AG08395 (cell line): ENCODE results near the gene TTYH1.
A peak's percentile ranks its signal among the peaks of the same experiment; 100 is the strongest.
"Not testable (repeated sequence)": the region's sequence is repeated elsewhere in the genome, so short reads cannot be mapped to it uniquely, and the experiment has no call there.

ENCODE experiments used
- DNase-seq: peaks from one replicate; pipeline ENCODE4 v3.0.0; 2012; ENCODE audit warnings: mixed read lengths, low spot score

Gene TTYH1

DNA sequence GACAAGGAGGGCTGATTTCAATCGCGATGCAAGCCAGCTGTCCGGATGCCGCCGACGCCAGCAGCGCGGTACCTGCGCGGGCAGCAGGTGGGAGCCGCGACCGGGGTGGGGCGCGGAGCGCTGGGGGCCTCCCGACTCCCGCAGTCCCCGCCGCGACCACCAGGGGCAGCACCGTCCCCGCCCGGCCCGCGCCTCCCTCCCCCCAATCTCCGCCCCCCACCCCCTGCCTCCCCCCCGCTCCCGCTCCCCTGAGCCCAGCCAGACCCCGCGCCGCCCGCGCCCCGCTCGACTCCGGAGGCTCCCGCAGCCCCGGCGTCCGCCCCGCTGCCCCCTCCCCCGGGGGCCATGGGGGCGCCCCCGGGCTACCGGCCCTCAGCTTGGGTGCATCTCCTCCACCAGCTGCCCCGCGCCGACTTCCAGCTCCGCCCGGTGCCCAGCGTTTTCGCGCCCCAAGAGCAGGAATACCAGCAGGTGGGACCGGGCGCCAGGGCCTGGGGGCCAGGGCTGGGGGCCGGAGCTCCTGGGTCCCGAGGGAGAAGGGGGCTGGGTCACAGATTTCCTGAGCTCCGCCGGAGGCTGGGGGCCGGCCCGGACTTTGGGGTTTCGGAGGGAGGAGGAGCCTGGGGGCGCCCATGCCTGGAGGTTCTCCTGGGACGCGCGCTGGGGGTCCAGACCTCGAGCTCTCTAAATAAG is at the start of gene TTYH1:
TTYH1 (plus strand) TSS at position 257 of the 693 bp plus-strand sequence; CDS start at position 346, 89 bp downstream.
- no peak for DNase-seq

DNA sequence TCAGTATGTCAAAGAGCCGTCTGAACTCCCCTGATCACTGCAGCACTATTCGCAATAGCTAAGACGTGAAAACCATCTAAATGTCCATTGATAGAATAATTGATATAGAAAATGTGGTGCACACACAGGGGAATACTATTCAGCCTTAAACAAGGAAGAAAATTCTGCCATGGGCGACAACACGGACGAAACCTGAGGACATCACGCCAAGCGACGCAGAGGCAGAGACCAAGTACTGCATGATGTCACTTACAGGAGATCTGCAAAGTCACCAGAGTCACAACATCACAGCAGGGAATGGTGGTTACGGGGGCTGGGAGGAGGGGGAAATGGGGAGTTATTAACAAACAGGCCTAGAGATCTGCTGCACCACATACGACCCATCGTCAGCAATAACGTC is 49.5 kb upstream of the TTYH1 start:
- DNase-seq: not testable (repeated sequence)

DNA sequence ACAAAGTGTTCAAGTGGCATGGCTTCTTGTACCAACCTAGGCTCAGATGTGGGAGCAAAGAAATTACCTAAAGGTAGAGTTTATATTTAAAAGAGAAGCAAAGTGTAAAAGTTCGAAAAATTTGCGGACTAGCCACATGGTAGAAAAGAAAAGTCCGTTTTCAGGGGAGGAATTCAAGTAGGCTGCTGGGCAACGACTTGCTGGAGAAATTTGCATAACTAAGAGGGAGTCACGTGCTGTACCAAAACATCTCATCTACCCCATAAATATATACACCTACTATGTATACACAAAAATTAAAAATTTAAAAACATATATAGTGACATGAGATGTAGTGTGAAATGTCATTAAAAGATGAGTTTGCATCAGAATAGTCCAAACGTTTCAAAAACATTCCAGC is 48.5 kb upstream of the TTYH1 start:
- DNase-seq: no peak

DNA sequence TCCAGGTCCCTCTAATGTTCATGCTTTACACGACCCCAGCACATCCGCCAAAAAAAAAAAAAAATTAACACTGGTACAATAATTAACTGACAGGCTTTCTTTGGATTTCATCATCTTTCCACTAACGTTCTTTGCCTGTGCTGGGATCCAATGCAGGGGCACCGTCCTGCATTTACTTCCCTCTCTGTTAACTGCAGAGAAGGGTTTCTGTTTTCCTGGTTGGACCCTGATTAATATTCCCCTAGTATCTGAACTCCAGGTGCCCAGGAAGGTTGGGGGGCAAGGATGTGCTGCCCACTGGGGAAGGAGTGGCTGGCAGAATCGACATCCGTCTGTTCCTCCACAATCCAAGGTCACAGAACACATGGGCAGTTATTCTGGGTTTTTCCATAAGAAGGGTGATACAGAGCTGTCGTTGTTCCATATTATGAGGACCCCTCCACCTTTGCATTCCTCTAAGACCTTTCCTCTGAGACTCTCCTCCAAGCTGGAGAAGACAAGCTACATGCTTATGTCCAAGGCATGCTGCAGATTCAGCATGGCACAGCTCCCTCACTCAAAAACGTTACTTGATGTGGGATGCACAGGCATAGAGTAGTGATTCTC is 46.1 kb upstream of the TTYH1 start:
- DNase-seq: no peak

DNA sequence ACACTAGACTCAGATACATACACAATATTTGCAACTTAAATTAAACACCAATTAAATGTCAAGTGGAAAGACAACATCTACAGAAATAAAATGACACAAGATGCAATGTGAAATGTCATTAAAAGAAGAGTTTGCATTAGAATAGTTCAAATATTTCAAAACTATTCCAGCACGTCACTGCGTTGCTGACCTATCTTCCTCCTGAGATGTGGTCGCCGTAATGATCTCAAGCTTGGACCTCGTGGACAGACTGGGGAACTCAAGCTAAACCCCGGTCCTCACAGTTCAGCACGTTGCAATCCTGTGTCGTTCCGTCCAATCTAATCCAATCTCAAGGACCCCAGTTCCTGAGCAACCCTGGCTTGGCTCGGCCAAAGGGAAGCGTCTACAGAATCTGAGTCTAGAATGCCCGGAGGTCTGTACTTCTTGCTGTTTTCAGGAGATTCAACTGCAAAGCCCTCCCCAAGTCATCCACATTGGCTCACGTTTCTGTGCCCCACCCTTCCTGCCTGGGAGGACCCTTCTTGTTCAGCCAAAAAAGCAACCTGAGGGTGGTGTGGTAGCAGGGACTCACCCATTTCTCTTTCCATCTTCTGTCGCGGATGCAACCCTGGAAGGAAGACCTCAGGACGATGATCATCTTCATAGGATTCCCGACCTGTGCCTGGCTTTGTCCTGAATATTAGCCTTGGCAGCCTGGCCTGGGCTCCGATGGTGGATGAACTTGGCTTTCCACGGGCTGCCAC is 45.4 kb upstream of the TTYH1 start:
- DNase-seq: not testable (repeated sequence)

DNA sequence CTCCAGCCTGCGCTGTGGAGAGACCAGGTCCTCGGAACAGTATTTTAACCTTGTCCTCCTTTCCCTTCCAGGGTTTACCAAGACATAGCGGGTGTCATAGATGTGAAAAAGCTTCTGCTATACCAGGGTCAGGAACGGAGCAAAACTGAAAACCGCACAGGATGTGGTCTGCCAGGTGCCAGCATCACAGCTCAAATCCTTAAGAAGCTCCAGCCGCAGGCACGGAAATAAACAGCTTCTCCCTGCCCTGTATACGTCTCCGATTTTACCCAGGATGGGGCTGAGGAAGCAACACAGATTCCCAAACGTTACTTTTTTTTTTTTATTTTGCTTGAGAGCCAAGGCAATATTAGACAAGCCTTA is 44.8 kb upstream of the TTYH1 start:
- DNase-seq: not testable (repeated sequence)

DNA sequence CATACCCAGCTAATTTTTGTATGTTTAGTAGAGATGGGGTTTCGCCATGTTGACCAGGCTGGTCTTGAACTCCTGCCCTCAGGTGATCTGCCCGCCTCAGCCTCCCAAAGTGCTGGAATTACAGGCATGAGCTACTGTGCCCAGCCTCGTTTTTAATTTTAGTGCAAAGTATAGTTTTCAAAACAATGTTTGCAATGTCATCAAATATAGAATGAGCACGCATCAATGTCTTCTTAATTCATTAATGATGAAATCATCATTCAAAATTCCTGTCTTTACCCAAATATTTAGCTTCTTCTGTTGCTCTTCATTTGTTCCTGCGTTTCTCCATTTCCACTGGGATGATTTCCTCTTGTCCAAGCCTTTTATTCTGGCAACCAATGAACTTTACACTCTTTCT is 43.8 kb upstream of the TTYH1 start:
- DNase-seq: not testable (repeated sequence)

DNA sequence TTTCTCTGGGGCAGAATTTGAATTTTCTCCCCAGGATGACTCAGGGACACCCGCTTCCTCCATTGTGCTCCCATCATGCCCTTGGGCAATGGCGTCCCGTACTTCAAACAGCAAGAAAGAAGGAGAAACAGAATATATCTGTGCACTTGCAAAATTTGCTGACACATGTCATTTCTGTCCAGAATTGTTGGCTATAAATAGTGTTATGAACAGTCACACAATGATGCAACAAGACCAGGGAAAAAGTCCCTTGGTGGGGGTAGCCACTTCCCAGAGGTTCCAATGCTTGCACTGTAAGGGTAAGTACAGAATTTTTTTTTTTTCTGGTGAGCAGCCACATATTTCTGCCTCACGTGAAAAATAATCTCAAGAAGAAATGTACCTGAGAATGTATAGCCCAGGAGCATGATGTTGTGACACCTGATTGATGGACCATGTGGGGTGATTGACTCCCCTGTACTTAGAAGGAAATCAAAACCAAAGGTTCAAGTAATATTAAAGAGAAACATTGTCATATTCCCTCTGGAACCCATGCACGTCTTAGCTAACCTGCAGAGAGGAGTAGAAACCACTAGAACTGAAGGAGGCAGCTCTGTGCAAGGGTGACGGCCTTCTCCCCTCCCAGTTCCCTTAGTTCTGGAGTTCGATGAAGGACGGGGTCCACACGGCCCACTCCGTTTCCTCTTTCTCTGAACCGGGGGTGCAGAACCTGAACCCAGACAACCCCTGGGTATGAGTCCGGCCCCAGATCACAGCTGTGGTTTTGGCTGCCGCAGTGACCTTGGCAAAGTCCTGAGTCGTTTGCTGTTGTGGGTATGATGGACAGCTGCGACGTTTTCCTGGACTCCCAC is 41.3 kb upstream of the TTYH1 start:
- no peak for DNase-seq

DNA sequence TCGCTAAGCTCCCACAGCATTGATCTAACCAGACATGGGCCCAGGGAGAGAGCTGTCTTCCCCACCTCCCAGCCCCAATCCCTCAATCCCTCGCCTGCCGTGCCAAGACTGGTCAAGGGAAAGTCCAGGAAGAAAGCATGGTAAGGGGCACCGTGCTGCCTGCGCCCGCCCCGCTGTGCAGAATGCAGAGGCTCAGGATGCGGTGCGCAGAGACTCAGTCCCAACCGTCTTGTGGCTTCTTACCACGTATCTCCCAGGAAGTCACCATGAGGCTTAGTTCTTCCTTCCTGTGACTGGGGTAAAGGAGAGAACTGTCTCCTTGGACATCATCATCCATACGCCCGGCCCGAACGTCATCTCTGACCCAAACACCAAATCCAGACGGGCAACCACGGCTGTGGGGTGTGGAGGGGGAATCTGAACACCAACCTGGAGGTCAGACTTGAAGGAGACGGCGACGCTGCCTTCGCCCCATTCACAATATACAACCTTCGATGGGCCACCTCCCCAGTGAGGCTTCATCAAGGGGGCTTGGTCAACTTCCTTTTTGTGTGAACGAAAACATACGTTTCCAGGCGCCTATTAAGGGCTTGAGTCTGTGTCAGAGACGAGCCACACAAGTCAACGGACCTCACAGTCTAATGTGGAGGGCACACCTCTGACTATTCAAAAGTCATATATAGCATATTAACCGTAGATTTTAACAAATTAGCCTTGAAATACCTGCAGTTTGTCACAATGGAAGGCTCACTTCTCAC is 39.9 kb upstream of the TTYH1 start:
- DNase-seq: not testable (repeated sequence)

DNA sequence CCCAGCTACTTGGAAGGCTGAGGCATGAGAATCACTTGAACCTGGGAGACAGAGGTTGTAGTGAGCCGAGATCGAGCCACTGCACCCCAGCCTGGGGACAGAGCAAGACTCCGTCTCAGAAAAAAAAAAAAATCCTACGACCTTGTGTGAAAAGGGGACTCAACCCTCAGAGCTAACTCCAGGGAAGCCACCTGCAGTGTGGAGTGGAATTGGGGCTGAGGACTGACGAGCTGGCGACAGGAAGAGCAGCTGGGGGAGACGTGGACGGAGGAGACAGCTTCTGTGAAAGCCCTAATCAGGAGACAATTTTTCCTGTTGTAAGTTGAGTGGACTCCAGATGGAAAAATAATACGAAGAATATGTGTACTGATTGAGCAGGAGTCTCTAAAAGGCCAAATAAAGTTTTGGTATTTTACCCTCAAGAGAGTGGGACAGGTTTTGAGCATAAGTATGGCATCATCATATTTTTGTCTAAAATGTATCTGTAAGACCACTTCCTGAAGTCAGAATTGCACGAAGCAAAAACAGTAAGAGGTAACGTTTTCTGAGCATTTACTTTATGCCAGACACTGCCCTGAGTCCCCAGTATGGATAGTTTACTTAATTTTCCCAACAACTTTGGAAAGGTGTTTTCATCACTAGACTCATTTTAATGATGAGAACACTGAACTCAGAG is 38.5 kb upstream of the TTYH1 start:
- DNase-seq: no peak

DNA sequence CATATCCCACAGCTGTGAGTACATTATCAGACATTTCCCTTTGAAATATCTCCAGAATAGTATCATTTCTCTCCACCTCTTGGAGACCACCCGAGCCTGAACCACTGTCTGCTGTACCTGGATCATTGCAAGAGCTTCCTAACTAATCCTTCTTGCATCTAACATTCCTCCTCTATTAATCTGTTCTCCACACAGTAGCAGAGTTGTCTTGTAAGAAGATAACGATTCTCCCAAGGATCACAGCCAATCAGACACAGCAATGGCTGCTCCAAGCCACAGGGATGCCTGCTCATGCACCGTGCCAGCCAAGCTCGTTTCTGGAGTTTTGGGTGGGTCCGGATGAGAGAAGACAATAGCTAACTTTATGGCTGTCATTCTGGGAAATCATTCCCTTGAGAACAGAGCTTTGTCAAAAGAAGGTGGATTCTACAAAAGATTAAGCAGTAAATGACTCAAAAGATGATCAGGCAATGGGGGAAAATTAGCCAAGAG is 36.0 kb upstream of the TTYH1 start:
- no peak for DNase-seq

DNA sequence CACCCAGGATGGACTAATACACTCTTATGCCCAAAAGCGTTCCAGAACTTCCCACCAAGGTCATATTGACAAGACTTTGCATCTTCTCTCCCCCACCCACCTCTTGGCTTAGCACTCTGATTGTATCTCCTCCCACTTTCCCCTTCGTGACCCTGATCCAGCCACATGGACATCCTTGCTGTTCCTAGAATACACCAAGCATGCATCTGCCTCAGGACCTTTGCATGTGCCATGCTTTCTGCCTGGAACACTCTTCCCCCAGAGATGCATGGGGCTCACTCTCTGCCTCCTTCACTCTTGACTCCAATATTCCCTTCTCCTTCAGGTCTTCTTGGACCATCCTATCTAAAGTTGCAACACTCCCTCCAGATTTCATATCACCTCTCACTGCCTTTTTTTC is 34.4 kb upstream of the TTYH1 start:
- no peak for DNase-seq

DNA sequence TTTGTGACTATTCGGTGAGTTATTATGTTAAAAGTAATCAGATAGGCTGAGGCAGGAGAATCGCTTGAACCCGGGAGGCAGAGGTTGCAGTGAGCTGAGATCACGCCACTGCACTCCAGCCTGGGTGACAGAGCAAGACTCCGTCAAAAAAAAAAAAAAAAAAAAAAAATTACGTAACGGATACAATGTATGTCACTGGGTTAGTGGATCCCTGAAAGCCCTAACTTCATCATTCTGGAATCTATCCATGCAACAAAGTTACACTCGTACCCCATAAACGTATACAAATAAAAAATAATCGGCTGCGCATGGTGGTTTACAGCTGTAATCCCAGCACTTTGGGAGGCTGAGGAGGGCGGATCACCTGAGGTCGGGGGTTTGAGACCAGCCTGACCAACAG is 33.2 kb upstream of the TTYH1 start:
- DNase-seq: not testable (repeated sequence)

DNA sequence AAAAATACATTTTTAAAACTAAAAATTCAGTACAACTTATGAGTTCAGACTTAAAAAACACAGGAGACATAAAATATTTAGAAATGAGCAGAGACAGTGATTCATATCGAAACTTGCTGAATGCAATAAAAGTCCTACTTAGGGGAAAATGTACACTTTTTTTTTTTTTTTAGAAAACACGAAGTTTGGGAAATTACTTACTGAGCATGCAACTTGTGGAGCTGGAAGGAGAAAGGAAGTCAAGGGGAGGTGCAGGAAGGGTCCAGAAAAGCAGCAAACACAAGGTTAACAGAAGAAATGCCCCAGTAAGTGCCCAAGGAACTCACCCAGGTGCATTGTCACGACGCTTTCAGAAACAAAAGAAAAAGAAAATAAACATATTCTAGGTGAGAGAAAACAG is 31.9 kb upstream of the TTYH1 start:
- no peak for DNase-seq

DNA sequence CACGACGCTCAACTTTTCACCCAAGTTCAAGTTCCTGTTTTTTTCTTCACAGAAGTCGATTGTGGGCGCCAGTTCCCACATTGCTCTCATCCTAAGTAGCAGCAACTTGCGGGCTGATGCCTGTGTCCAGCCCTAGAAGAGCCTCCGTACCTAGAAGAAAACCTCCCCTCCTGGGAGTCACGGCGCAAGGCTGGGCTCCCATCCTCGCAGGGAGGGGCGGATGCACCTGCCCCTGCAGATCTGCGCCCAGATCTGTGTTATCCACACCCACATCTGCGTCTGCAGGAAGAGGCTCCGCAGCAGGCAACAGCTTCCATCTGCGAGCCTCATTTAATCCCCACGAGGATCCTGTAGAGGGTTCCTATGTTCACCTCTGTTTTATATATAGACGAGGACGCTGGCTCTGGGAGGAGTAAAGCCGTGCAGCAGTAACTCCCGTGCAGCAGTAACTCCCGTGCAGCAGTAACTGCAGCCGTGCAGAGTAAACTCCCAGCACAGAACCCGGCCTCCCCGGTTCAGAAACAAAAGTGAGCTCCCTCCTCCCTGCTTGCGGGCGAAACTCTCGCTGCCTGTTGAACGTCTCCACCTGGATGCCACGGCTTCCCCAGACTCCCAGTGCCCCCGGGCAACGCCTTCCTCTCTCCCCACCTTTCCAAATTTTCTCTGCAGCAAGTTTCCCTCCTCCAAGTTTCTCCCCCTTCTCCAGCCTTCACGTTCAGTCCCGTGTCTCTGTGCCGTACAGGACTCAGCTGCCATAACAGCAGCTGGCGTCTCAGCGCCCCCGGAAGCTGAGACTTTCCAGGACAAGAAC is 27.1 kb upstream of the TTYH1 start:
- no peak for DNase-seq

DNA sequence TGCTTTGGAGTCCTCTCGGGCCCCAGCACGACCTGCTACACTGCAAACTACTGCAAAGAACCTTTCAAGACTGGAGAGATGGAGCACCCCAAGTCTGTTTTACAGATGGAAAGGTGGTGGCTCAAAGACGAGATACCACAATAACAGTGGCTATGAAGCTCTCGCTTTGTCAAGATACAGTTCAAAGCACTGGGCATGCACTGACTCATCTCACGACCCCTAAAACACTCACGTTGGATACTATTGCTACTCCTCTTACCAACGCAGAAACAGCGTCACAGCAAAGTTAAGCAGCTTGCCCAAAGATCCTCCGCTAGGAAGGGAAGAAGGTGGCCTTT is 26.5 kb upstream of the TTYH1 start:
- no peak for DNase-seq

DNA sequence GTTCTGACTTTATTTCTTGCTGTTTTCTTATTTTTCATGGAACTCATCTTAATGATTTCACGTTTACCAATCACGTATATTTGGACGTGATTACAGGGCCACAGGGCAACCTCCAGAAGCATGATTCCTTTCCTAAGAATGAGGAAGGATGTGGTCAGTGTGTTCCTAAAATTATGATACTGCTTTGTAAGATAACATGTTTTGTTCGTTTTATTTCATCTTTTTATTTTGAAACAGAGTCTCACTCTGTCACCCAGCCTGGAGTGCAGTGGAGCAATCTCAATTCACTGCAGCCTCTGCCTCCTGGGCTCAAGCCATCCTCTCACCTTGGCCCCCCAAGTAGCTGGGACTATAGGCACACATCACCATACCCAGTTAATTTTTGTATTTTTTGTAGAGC is 25.7 kb upstream of the TTYH1 start:
- no peak for DNase-seq

DNA sequence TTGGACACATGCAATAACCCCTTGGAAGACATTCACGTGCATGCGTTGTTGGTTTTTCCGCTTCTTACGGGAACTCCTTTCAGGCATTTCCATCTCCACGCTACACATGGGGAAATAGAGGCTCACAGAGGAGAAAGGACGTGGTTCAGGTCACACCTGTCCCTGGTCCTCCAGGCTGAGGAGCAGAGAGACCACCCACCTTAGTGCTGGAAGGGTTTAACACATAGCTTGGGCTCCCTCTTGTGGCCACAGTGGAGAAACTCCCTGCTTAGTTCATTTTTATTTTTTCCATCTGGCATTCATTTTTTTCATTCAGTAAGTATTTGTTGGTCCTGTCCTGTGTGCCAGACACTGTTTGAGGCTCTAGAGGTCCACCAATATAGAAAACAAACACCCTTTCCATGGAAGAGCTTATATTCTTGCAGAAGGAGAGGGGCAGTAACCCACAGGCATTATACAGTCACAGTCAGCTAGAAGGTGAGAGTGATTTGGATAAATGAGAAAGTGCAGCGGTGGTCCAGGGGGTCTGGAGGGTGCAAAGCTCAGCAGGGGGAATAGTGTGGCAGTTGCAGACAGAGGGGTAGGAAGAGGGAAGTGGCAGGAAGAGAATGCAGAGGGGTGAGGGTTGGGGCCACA is 24.2 kb upstream of the TTYH1 start:
- peak; percentile 49 for DNase-seq

DNA sequence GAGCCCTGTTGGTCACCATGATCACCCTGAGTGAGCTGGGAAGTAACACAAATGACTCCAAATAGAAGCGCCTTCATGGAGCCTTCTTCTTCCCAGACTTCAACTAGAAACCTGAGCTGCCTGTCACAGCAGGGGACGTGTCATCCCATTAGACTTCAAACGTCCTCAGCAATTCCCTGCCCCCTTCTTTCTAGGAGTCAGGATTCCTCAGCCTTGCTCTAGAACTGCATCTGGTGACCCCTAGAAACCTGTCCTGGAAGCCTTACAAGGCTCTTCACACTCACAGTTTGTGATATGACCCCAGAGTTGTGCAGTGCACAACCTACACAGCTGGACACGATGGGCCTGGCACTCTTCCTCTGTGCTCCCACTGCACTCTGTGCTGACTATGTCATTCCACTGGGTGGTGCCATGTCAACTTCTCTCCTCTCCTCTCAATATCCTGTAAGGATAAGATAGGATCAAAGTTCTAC is 23.6 kb upstream of the TTYH1 start:
- DNase-seq: no peak

DNA sequence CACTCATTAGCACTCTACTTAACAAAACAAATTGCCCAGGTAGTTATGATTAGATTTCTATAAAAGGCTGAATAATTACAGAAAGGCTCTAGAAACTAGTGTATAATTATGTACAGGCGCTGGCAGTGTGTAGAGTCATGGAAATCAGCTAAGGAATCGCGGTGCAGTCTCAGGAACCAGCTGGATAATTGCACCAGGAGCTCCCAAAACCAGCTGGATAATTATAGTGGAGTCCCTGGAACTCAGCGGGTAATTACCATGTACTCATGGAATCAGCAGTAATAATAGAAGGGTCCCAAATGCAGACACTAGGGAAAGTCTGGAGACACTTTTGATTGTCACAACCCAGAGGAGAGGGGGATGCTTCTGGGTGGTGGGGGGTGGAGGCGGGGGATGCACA is 23.2 kb upstream of the TTYH1 start:
- no peak for DNase-seq
